Activated CD4-positive, alpha-beta T cell treated with anti-CD3 and anti-CD28 coated beads, Interleukin-2, amount 50 U/mL, for 1 hour (primary cell): ENCODE data around the gene PLEKHG5.

Source experiments
- DNase-seq: peaks from one replicate; pipeline ENCODE4 v3.0.0-alpha.2; 2020

Gene PLEKHG5

DNA sequence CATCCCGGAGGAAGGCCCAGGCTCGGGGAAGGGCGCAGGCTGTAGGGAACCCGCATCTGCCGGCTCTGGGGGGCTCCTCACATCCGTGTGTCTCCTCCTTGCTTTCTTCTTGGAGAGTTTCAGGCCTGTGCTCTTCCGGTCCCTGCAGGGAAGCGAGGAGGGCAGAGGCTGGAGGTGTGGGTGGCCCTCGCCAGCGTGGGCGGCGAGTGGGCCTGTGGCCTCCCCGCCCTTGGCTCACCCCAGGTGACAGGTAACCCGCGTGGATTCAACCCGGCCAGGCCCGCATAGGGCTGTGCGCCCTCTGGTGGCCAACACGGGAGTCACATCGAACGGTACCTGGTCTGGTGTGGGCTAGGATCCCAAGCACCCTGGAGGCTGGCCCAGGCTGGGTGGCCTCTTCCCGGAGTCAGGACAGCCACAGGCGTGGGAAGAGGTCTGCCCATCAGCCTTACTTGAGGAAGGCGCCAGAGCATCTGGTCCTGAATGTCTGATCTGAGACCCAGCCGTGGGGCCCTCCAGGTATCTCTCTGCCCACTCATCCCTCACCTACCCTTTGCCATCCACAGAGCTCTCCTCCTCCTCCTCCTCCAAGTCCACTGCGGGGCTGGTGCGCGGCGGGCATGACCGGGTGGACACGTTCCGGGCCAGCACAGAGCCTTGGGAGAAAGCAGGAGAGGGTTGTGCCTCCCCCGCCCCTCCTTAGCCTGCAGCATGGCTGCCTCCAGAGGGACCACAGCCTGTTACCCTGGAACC, 15.9 kb downstream of the PLEKHG5 start:
- peak; percentile 85 for DNase-seq

DNA sequence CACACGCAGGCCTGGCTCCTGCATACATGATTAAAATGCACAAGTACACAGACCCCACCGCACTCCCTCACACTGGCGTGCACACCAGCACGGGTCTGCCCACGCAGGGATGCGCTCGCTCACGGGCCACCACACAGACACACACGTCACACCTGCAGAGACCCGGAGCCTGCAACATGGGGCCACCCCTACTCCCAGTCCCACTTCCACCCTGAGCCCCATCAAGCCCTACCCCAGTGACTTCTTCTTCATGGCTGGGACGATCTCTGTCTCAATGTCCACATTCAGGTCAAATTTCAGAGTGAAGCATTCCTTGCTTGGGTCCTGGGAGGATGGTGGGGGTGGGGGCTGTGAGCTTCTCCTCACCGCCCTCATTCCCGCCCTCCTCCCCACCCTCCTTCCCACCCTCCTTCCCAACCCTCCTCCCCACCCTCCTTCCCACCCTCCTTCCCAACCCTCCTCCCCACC, 16.6 kb downstream of the PLEKHG5 start:
- DNase-seq: no peak

DNA sequence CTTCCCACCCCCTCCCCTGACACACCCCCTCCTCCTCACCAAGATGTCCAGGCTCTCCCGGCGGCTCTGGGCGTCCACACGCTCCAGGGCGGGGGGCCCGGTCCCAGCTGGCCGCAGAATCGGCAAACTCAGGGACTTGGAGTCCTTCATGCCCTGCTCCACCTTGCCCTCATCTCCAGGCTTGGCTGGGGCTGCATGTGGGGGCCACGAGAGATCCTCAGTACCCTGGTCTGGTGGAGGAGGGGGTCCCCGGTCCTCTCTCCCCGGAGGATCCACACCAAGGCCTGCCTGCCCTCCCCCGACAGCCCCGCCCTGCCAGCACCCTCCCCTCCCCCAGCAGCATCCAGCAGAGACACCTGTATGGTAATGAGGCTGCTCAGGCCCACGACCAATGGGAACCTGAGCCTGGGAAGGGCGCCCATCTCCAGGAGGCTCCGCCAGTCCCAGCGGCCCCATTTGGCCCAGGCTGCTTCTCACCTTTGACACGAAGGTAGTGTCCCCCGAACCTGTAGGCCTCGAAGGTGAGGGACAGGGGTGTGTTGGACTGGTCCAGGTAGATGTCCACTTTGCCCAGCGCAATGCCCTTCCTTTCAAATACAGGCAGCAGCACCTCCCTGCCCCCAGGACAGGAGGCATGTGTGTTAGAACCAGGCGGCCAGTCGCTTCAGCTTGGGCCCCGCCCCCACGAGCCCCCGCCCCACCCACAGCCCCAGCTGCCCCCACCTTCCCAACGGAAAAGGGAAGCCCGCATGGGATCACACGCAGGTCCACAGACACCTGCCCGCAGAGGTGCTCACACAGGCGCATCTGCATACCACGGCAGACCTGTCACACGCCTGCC, 17.3 kb downstream of the PLEKHG5 start:
- no peak for DNase-seq

DNA sequence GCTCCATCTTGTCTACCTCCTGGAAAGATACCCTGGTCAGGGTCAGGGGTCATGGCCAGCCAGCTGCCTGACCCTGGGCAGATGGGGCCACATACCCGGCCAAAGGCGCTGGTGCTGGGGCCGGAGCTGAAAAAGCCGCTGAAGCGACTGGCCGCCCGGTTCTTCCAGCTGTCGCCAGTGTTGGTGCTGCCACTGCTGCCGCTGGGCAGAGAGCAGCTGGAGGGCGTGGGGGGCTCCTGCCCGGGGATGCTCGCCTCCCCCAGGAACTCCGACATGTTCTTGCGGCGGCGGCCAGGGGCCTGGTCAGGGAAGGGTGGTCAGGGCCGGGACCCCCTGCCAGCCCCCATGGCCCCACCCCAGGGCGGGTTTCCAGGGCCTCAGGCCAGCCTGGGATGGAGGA, 18.3 kb downstream of the PLEKHG5 start:
- DNase-seq: no peak

GRCh38 chr1:6472391-6472790, 19.1 kb downstream of the PLEKHG5 start:
- no peak for DNase-seq

GRCh38 chr1:6471970-6472368, 19.5 kb downstream of the PLEKHG5 start:
- no peak for DNase-seq

- no peak for DNase-seq
Observed at GRCh38 chr1:6471086-6471969, 20.1 kb downstream of the PLEKHG5 start.

- no peak for DNase-seq
Observed at GRCh38 chr1:6470132-6471085, 21.1 kb downstream of the PLEKHG5 start.

DNA sequence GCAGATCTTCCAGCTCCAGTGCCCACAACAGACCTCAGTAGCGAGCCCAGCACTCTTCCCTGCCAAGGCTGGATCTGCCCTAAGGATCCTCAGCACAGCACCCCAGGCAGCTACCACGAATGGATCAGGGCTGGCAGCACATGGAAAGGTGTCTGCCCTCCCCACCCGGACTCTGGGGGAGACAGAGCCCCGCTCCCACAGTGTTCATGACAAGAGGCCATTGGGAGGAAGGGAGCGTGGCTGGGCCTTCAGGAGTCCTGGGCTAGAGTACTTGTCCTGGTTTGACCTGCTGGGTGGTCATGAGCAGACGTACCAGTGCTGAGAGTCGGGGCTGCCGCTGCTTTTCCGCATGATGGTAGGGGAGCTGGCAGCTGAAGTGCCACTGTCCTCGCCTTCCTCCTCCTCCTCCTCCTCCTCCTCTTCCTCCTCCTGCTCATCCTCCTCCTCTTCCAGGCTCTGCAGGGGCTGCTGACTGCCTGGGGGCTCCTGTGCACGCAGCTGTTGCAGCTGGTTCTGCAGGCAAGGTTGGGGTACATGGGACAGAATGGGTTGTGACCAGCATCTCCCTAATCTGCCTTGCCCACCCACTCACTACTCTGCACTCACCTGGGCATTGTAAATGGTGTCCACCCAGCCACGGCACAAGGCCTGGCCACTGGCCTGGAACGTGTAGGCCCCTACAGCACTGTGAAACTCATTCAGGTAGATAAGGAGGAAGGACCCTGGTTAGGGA, 22.6 kb downstream of the PLEKHG5 start:
- no peak for DNase-seq

- DNase-seq: no peak
Observed at GRCh38 chr1:6467744-6468688, 23.5 kb downstream of the PLEKHG5 start.

GRCh38 chr1:6467224-6467623, 24.2 kb downstream of the PLEKHG5 start:
- DNase-seq: no peak

GRCh38 chr1:6466751-6467150, 24.7 kb downstream of the PLEKHG5 start:
- no peak for DNase-seq

DNA sequence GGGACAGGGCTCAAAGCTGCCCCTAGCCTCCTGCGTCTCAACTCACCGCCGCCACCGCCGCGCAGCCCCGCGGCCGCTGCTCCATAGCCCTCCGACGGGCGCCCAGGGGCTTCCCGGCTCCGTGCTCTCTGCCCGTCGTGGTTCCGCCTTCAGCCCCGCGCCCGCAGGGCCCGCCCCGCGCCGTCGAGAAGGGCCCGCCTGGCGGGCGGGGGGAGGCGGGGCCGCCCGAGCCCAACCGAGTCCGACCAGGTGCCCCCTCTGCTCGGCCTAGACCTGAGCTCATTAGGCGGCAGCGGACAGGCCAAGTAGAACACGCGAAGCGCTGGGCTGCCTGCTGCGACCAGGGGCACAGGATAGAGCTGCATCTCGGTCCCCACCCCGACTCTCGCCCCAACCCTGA, 25.4 kb downstream of the PLEKHG5 start, which contains the start of gene TNFRSF25:
TSS of gene TNFRSF25 (minus strand) at position 151 of the 400 bp plus-strand sequence. CDS start at position 85, 66 bp downstream.
- peak; percentile 64 for DNase-seq

DNA sequence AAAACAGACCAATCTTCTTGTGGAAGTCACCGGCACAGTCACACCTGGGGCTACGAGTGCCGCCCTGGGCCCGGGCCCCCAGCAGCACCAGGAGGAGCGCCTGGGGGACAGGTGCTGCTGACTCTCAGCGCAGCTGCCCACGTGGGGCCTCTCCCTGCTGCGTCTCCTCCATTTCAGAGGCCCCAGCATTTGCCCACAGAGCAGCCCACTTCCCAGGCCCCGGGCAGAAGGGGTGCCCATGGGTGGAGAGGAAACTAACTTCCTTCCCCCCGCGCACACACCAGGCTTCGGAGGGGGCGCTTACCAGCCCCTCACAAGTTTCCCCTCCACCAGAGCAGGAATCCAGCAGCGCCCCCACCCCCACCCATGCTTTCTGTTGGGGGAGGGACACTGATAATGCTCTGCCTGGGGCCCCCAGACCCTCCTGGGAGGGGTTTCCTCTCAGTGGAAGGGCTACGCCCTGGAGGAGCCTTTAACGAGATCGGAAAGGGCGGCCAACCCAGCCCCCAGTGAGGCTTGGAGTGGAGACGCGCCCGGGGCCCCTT, 25.9 kb downstream of the PLEKHG5 start:
- DNase-seq: peak; percentile 54

DNA sequence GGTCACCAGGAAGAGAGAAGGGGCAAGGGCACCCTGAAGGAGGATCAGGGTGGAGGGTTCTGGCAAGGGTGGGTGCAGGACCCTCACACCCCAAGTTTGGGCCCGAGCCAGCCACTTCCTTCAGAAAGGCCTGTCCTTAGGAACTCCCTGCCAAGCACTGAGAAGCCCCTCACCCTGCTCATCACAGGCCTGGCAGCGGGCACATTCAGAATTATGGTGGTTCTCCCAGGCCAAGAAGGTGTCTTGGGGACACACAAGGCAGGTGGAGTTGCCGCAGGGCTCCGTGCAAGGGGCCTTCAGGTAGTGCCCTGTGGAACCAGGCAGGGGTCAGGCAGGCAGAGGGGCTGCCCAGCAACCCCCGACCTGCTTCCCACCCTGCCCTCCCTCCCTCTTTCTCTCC, 26.6 kb downstream of the PLEKHG5 start:
- no peak for DNase-seq

DNA sequence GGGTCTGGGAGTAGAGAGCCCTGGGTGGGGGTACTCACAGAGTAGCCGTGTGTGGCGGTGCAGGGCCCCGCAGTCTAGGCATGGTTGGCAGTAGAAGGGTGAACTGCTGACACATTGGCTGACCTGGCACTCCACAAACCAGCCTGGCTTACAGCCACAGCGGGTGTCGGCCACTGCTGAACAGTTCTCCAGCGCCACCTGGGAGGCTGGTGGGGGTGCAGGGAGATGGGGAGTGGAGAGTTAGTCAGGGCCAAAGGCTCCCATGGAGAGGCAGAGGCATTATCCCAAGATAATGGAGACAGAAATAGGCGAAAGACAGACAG, 27.0 kb downstream of the PLEKHG5 start:
- peak; percentile 55 for DNase-seq

- DNase-seq: no peak
Observed at GRCh38 chr1:6463120-6463412, 28.4 kb downstream of the PLEKHG5 start.

GRCh38 chr1:6462412-6463119, 28.9 kb downstream of the PLEKHG5 start:
- DNase-seq: no peak
